ENCODE measurements around the gene TUSC7. TPM values are rescaled to one million over a fixed set of nuclear protein-coding genes. Genes with fewer than 3 reads are reported as not detected.

Gene TUSC7
- not detected for total RNA-seq

DNA sequence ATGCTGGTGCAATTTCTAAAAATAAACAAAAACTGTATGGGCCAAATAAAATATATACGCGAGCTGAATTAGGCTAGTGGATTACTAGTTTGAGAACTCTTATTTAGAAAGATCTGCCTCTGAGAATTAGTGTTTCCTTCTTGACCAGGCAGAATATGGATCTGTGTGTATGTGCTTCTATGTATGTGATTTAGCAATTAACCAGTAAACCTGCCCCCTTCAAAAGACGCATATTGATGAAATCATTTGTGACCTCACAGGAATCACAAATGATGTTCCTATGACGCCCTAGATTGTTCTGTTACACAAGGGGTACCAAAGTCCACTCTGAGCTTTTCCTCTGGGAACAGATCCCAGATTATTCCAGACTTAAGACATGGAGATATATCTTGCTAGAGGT is at the start of gene TUSC7:
TSS of gene TUSC7 (plus strand) at position 301 of the 400 bp plus-strand sequence.
- DNase-seq: no peak

DNA sequence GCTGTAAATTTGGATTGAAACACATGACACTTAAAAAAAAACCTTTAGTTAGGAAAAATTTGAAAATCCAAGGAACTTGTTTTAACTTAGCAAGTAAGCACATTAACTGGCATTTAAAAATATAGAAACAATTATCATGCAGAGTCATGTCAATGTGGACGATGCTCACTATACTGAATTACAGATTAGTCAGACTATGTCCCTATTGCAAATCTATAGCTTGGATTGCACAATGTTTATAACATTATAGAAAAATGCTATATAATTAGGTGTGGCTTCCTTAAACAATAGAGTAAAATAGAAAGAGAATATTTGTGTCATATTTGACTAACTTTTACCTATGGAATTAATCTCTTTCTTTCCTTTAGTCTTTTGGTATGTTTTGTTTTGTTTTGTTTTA is 48.4 kb upstream of the TUSC7 start:
- DNase-seq: no peak

DNA sequence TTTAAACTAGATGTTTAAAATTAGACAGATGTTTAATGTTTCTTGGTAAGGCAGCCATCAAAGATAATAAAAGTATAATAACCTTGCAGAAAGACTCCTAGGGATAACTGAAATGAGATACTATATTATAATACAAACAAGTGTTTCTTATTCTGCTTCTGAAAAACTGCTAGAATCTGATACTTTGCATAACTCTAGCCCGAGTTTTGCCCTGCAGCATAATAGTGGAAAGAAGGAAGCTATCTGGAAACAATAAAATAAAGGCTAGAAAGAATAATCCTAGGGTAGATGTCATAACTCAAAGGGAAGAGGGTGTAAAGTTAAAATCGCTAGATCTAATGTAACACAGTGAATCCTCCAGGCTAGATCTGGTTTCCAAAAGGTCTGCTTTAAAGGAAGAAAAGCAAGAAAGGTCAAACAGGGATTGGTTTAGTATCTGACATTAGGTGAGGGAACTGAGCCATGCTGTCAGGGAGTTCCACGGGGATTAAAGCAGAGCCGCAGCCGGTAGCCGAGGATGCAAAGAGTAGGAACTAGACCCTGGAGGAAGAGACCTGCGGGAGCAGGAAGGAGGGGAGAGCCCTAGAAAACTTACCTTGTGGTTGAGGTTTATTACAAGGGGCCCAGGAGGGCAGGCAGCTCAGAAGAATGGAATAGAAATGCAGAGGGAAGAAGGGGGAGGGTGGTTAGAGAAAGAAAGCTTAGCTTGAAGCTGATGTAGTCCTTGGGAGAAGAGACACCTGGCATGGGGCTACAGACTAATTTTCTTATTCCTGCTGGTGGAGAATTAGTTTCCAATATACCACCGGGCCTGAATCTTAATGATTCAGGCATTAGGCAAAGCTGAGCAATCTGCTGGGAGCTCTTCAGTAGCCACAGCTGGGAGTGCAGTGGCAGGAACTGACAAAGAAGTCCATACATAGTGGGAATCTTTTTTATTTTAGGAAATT is 46.1 kb upstream of the TUSC7 start:
- DNase-seq: no peak

GRCh38 chr3:116667324-116667723 is 42.3 kb upstream of the TUSC7 start:
- no peak for DNase-seq

DNA sequence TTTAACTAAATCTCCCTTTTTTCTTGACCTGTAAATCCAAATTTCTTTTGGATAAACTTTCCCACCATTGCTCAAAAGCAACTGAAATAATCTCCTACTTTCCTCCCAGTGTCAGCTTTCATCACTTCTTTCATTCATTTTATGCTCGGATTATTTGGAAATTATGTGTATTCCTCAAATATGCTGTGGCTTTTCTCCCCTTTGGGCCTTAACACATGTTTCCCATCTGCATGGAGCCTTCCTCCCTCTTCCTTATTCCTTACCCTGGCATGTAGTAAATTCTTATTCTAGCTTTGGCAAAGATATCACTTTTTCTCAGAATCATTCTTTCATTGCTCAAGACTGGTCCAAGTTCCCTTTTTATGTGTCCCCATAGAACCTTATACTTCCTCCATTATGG is 41.8 kb upstream of the TUSC7 start:
- peak; percentile 32 for DNase-seq

DNA sequence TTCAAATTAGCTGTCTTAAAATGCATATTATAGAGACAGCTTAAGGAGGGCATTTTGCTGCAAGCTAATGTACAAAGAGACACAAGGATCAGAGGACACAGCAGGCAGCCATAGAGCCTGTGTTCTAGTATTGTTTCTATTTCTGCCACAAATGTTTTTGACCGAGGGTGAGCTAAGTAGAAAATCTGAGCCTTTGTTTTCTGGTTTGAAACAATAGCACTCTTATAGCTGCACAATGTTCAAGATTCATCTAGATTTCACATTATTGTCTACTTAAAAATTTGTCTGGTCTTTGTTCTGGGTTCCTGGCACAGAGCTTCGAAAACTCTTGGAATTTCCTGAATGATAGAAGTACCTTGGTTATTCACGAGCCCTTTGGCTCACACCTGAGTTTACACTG is 40.0 kb upstream of the TUSC7 start:
- DNase-seq: no peak

GRCh38 chr3:116671151-116671550 is 38.4 kb upstream of the TUSC7 start:
- no peak for DNase-seq

GRCh38 chr3:116678853-116679252 is 30.7 kb upstream of the TUSC7 start:
- no peak for DNase-seq

DNA sequence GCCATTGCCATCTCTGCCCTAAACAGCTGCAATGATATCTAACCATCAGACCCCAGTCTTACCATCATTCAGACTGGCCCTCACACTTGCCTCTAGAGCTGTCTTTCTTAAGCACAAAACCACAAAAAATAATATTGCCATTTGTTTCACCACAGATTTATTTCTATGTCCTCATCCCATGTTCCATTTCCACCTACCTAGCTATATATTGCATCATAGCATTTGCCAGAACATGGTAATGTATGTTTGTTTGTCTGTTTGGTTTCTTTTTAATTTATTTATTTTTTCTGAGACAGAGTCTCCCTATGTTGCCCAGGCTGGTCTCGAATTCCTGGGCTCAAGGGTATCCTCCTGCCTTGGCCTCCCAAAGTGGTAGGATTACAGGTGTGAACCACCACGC is 18.5 kb upstream of the TUSC7 start:
- DNase-seq: no peak

- DNase-seq: no peak
Observed at GRCh38 chr3:116701070-116701469, 8.5 kb upstream of the TUSC7 start.

GRCh38 chr3:116702334-116702733 is 7.2 kb upstream of the TUSC7 start:
- no peak for DNase-seq

DNA sequence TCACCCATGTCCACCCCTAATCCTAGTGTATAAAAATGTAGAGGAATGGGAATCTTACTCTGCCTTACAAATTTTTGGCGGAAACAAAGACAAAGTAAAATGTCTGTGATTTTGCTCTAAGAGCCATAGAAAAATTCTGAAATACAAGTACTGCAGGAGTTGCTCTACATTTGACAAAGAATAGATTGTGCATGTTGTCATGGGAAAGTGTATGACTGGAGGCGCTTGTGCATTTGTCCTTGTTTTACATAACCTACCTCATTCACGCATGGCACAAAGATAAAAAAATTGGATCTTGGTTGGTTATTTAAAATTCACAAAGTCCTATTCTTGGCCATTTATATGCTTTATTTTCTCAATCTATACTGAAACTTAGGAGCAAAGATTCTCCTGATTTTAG is 2.0 kb upstream of the TUSC7 start:
- no peak for DNase-seq

GRCh38 chr3:116716490-116716889 is 6.9 kb downstream of the TUSC7 start:
- no peak for DNase-seq

GRCh38 chr3:116717566-116717965 is 8.0 kb downstream of the TUSC7 start:
- DNase-seq: no peak

- no peak for DNase-seq
Observed at GRCh38 chr3:116728454-116728853, 18.9 kb downstream of the TUSC7 start.

- no peak for DNase-seq
Observed at GRCh38 chr3:116734243-116734642, 24.7 kb downstream of the TUSC7 start.

DNA sequence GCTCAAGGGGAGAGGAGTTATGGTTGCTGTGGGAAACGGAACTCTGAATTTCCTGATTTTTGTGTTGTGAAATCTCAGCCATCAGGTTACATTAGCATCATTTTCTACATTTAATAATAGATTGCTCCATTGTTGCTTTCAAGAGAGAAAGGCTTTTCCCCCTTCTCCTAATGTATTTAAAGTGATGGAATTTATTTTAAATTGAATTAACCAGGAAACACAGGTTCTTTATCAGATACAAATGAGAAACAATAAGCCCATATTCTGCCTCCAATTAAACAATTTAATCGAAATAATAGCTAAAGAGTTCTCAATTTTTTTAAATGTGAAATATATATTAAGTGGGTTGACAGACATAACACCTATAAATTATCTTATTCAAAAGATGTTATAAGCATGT is 30.1 kb downstream of the TUSC7 start:
- DNase-seq: no peak

- no peak for DNase-seq
Observed at GRCh38 chr3:116740293-116740692, 30.7 kb downstream of the TUSC7 start.

DNA sequence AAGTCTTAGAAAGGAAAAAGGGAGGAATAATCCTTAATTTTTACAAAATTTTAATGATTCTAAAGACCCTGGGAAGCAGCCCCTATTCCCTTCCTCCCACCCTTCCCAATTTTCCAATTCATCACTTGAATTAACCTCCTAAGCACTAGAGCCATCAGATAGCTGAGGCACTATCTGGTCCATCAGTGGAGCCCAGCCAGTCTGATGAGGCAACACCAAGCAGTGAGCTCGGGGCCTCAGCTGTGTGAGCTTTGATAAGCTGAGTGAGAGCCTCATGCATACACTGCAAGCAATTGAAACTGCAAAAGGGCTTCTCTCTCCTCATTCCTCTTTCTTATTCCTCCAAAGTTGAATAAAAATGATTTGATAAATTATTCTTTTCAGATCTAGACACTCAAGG is 31.9 kb downstream of the TUSC7 start:
- DNase-seq: no peak

DNA sequence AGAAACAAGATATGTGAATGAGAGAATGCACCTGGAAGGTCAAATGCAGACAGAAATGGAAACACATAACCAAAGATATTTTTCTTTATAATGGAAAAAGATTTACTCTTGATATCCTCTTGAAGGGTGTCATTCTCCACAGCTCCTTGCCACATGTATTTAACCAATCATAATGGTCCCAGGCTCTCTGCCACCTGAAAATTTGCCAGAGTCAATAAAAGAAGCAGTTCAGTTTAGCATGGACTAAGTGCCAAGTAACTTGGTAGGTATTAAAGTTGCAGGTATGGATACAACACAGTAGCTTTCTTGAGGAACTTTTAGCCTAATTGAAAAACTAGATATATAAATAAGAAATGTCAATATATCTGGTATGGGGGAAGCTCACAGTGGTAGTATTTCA is 33.5 kb downstream of the TUSC7 start:
- no peak for DNase-seq

- no peak for DNase-seq
Observed at GRCh38 chr3:116749388-116749787, 39.8 kb downstream of the TUSC7 start.

DNA sequence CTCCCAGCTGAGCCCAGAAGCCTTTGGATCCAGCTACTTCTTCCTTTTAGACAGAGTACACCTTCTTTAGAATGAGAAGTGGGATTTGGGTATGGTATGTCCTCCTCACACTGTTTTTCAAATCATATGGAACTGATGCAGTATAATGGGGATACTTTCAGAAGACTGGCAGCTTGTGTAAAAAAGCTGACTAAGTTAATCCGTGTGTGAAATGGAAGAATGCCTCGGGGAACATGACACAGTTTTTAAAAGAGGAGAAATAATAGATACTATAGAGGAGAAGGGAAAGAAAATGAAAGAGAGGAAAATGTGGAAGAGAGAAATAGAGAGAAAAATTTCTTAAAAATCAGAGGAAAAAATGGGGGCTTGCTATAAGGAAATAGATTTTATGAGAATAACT is 47.7 kb downstream of the TUSC7 start:
- no peak for DNase-seq

- DNase-seq: no peak
Observed at GRCh38 chr3:116759316-116759715, 49.7 kb downstream of the TUSC7 start.
